Measurements from ENCODE around the gene LALBA. TPM values are rescaled to one million over a fixed set of nuclear protein-coding genes. Genes with fewer than 3 reads are reported as not detected.

LALBA gene
- total RNA-seq, 1 experiment from 2014 or later: not detected

- no peak for TF ChIP-seq TCF7L2 (IDR thresholded peaks at IDR 0.05; ENCODE audit: low read depth, low read length)
- TF ChIP-seq SIN3A (IDR thresholded peaks at IDR 0.05; ENCODE audit: borderline replicate concordance, insufficient read depth, low read depth, low read length): no peak
- no peak for TF ChIP-seq POLR2AphosphoS5 (IDR thresholded peaks at IDR 0.05; ENCODE audit: low read depth, low read length)
- no peak for TF ChIP-seq REST (IDR thresholded peaks at IDR 0.05; ENCODE audit: insufficient read depth in 1 of 2, low read depth in 2 of 2, low read length in 1 of 2)
- no peak for TF ChIP-seq CTCF (IDR thresholded peaks at IDR 0.05)
- ChIA-PET POLR2A (no interaction called here), CTCF (no interaction called here)
- DNase-seq (ENCODE audit: low read depth, low spot score) (no peak), ATAC-seq (no peak)
- BruUV-seq (replicated peaks): no TSS peak
- no peaks in the 10 kb centered on the region for H3K36me3 ChIP-seq (ENCODE audit: control insufficient read depth, insufficient read depth, low read length)
- no peak overlapping the region for H3K27ac ChIP-seq (ENCODE audit: low read length)
- intact Hi-C loops (cut with micrococcal nuclease; ENCODE audit: unreplicated experiment) (no loop called here), in situ Hi-C loops (cut with HindIII; ENCODE audit: low pct_unique_long_range_greater_than_20kb, low sequenced_read_pairs) (no loop called here)
- no peaks in the 10 kb centered on the region for H3K9me3 ChIP-seq (ENCODE audit: control insufficient read depth, insufficient read depth, low read depth, low read length)
- peaks cover 11% of the 10 kb centered on the region for H3K27me3 ChIP-seq (ENCODE audit: control insufficient read depth, insufficient read depth, low read length)
- H3K4me1 ChIP-seq (ENCODE audit: control insufficient read depth, insufficient read depth, low read length): no peaks in the 10 kb centered on the region
- H3K4me3 ChIP-seq (ENCODE audit: low read depth in 2 of 2, low read length in 2 of 2): no peak overlapping the region
Observed at GRCh38 chr12:48600552-48600951, 30.7 kb upstream of the LALBA start.

- no TSS peak for BruUV-seq (replicated peaks)
- Histone ChIP-seq H3K9me3 (ENCODE audit: control insufficient read depth, insufficient read depth, low read depth, low read length) (no peaks in the 10 kb centered on the region), H3K27ac (ENCODE audit: low read length) (no peak overlapping the region), H3K36me3 (ENCODE audit: control insufficient read depth, insufficient read depth, low read length) (no peaks in the 10 kb centered on the region), H3K27me3 (ENCODE audit: control insufficient read depth, insufficient read depth, low read length) (peaks cover 9% of the 10 kb centered on the region), H3K4me3 (ENCODE audit: low read depth in 2 of 2, low read length in 2 of 2) (no peak overlapping the region), H3K4me1 (ENCODE audit: control insufficient read depth, insufficient read depth, low read length) (no peaks in the 10 kb centered on the region)
- TF ChIP-seq TCF7L2 (IDR thresholded peaks at IDR 0.05; ENCODE audit: low read depth, low read length) (no peak), SIN3A (IDR thresholded peaks at IDR 0.05; ENCODE audit: borderline replicate concordance, insufficient read depth, low read depth, low read length) (no peak), POLR2AphosphoS5 (IDR thresholded peaks at IDR 0.05; ENCODE audit: low read depth, low read length) (no peak), CTCF (IDR thresholded peaks at IDR 0.05) (no peak), REST (IDR thresholded peaks at IDR 0.05; ENCODE audit: insufficient read depth in 1 of 2, low read depth in 2 of 2, low read length in 1 of 2) (no peak)
- DNase-seq (ENCODE audit: low read depth, low spot score) (no peak), ATAC-seq (no peak)
- in situ Hi-C loops (cut with HindIII; ENCODE audit: low pct_unique_long_range_greater_than_20kb, low sequenced_read_pairs) (no loop called here), intact Hi-C loops (cut with micrococcal nuclease; ENCODE audit: unreplicated experiment) (no loop called here)
- POLR2A ChIA-PET: no interaction called here
- CTCF ChIA-PET: no interaction called here
Observed at GRCh38 chr12:48592591-48593086, 22.8 kb upstream of the LALBA start.
